ENCODE data around the gene CRIP2.

The CRIP2 gene

DNA sequence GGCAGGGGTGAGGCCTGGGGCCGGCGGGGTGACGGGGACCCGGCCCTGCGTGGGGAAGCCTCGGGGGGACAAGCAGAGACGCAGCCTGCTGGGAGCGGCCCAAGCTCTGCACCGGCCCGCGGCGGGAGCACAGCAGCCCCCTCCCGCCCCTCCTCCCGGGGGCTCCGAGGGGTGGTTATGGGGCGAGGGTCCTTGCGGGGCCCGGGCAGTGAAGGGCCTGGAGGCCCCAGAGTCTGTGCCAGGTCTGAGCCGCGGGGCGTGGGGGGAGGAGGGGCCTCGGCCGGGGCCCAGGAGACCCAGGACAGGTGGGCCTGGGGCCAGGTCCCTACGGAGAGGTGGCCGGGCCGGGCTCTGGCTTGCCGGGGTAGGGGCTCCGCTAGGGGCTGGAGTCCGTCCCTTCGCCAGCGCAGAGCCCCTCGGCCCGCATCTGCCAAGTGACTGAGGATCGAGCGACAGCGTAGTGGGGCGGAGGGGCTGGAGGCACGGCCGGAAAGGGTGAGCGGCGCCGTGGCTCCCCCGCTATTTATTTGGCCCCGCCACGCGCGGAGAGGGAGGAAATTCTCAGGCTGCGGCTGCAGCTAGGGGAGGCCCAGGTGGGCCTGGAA, 52.3 kb downstream of the CRIP2 start:
- H3K4me3 Mint-ChIP-seq, result peak overlapping the region; percentile 80
- peaks cover 21% of the 10 kb centered on the region for H3K4me1 Mint-ChIP-seq (ENCODE audit: low read depth)
- H3K27ac Mint-ChIP-seq, result peak overlapping the region; percentile 55
- no peaks in the 10 kb centered on the region for H3K36me3 Mint-ChIP-seq (ENCODE audit: low read depth)
- peaks cover 24% of the 10 kb centered on the region for H3K27me3 Mint-ChIP-seq
- H3K9me3 Mint-ChIP-seq, result no peaks in the 10 kb centered on the region

DNA sequence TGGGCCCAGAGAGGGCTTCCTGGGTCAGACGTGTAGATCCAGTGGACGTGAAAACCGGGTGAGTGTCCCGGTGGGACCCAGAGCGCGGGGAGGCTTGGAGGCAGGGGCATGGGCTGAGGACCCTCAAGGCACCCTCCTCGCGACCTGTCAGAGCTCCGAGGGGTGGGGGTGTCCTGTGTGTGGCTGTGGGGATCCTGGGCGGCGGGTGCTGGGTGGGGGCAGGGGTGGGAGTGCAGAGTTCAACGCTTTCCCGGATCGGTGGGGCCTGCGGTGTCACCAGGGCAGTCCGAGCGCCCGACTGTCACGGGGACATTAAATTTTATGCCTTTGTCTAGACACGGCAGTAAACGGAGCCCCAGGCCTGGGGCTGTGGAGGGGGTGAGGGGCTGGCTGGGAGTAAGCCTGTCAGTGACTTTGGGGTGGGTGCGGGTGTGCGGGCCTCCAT, 52.8 kb downstream of the CRIP2 start:
- Mint-ChIP-seq H3K4me1 (ENCODE audit: low read depth) (peaks cover 23% of the 10 kb centered on the region), H3K36me3 (ENCODE audit: low read depth) (no peaks in the 10 kb centered on the region), H3K27ac (peak overlapping the region; percentile 55), H3K27me3 (peaks cover 24% of the 10 kb centered on the region), H3K9me3 (no peaks in the 10 kb centered on the region), H3K4me3 (peak overlapping the region; percentile 80)

DNA sequence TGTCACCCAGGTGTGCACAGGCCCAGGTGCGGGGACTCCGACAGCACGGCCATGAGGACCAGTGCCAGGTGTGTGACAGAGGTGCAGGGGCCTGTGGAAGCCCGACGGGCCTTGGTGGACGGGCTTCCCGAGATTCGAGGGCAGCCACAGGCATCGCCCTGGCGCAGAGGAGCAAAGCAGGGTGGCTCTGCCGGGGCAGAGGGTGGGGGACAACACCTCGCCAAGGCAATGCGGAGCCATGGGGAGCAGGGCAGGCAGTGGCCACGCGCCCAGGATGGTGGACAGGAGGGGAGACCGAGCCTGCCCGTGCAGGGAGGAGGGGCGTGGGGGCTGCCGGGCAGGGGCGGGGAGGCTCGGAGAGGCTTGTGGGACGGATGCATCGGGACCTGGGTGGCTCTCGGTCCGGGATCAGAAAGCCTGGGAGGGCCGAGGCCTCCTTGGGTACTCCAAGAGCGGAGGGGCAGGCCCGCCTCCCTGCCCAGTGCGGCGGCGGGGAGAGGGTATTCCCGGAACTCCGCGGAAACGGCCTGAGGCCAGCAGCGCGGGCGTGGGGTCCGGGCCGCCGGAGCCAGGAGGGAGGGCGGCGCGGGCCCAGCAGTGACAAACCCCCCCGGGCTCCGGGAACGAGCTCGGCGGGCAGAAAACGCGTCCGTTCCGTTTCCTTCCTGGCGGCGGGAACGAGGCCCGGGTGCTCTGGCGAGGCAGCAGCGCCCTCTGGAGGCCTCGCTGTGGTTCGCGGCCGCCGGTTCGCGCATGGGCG, 53.4 kb downstream of the CRIP2 start:
- Mint-ChIP-seq H3K27ac (peak overlapping the region; percentile 61), H3K27me3 (peaks cover 23% of the 10 kb centered on the region)

DNA sequence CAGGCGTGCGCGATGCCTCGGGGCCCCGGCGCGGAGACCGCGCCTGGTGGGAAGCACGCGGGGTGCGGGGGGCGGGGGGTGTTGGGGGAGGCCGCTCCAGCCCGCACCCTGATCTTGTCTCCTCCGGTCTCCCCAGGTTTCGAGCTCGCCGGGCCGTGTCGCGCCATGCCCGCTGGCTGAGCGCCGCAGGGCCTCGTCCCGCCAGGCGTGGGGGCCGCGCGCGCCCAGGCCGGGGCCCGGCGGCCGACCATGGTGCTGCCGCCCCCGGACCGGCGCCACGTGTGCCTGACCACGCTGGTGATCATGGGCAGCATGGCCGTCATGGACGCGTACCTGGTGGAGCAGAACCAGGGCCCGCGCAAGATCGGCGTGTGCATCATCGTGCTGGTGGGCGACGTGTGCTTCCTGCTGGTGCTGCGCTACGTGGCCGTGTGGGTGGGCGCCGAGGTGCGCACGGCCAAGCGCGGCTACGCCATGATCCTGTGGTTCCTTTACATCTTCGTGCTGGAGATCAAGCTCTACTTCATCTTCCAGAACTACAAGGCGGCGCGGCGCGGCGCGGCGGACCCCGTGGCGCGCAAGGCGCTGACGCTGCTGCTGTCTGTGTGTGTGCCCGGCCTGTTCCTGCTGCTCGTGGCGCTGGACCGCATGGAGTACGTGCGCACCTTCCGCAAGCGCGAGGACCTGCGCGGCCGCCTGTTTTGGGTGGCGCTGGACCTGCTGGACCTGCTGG, 54.1 kb downstream of the CRIP2 start:
- Mint-ChIP-seq H3K27ac (peak overlapping the region; percentile 95), H3K4me3 (peak overlapping the region; percentile 85), H3K36me3 (ENCODE audit: low read depth) (no peaks in the 10 kb centered on the region), H3K4me1 (ENCODE audit: low read depth) (peaks cover 27% of the 10 kb centered on the region), H3K27me3 (peaks cover 15% of the 10 kb centered on the region), H3K9me3 (no peaks in the 10 kb centered on the region)

More for the DNA sequence above, 53.4 kb downstream of the CRIP2 start:
- H3K4me3 Mint-ChIP-seq, result peak overlapping the region; percentile 80
- H3K36me3 Mint-ChIP-seq (ENCODE audit: low read depth), result no peaks in the 10 kb centered on the region
- H3K4me1 Mint-ChIP-seq (ENCODE audit: low read depth), result peaks cover 27% of the 10 kb centered on the region
- H3K9me3 Mint-ChIP-seq, result no peaks in the 10 kb centered on the region

DNA sequence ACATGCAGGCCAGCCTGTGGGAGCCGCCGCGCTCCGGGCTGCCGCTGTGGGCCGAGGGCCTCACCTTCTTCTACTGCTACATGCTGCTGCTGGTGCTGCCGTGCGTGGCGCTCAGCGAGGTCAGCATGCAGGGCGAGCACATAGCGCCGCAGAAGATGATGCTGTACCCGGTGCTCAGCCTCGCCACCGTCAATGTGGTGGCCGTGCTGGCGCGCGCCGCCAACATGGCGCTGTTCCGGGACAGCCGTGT, 54.6 kb downstream of the CRIP2 start:
- Mint-ChIP-seq H3K4me1 (ENCODE audit: low read depth) (peaks cover 27% of the 10 kb centered on the region), H3K36me3 (ENCODE audit: low read depth) (no peaks in the 10 kb centered on the region), H3K4me3 (peak overlapping the region; percentile 85), H3K27me3 (peaks cover 13% of the 10 kb centered on the region), H3K9me3 (no peaks in the 10 kb centered on the region), H3K27ac (peak overlapping the region; percentile 95)
